ENCODE results near the gene BPTF.
"Not testable (repeated sequence)": the region's sequence is repeated elsewhere in the genome, so short reads cannot be mapped to it uniquely, and the experiment has no call there.

BPTF gene

DNA sequence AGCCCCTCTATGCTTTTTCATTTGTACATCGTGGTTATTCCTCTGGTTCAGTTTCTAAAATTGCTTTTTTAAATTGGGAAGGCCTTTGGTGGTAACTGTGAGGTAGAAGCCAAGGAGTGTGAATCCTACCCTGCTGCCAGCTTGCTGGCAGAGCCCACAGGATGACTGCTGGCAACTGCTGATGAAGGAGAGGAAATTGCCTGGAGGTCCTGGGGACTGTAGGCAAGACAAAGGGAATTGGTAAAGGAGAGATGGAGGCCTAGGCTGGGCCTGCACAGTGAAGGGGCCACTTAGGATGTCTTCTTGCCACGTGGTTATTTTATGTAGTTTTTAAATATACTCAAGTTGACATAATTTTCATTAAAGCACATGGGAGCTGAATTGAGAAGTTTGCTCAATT, 155.2 kb downstream of the BPTF start:
- DNase-seq: no peak

DNA sequence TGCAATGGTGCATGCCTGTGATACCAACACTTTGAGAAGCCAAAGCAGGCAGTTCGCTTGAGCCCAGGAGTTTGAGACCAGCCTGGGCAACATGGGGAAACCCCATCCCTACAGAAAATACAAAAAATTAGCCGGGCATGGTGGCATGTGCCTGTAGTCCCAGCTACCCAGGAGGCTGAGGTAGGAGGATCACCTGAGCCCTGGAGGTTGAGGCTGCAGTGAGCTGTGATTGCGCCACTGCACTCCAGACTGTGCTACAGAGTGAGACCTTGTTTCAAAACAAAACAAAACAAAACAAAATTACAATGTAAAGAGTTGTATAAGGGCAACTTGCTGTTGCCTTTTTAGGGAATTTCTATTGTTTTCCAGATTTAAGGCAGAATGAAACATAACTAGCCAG, 155.6 kb downstream of the BPTF start:
- DNase-seq: not testable (repeated sequence)

DNA sequence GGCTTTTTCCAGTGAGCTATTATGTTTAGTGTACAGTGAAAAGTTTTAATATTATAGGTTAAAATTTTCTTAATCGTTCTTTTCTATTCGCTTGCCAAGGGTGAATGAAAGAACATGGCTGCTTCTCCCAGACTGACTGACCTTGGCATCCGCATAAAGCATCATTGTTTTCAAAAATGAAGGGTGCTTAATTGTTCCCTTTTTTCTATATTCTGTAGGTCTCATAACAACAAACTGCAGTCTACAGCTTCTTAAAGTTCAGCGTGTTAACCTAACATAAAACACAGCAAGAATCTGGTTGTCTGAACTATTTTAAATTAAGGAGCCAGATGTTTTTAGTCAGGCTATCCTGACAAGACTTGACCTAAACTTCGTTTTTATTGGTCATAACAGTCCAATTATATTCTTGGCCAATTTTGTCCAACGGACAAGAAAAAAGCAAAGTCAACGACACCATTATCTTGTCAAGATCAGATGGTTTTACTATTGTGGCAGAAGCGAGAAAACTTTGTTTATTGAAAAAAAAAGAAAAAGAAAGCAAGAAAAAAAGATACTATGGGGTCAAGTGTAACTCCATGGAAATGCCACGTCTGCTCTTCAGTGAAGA, 156.8 kb downstream of the BPTF start:
- DNase-seq: no peak

DNA sequence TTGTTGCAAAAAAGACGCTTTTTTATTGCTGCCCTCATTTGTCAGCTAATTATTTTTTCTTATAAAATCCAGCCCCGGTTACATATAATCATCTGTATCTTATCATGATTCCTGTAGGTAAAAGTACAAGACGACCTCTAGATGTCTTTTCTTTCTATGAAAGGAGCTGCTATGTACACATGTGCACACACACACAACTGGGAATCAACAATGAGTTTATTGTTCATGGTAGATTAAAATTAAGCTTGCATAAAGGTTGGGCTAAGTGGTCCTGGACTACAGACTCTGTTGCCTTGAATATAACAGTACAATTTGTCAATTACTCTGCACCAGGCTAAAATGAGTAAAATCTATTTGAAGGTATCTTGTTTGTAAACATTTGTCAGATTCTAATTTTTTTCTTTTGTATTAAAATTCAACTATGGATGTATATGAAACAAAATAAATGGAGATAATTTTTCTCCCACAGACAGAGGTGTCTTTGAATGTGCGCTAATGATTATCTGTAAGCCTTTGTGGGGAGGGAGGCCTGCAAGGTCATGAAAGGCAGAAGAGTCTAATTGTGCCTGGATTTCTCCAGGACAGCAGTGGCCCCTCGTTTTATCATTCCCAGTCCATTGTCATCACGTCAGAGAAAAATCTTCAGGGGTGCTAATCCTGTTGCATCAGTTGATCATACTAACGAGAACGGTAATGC, 157.5 kb downstream of the BPTF start:
- no peak for DNase-seq

DNA sequence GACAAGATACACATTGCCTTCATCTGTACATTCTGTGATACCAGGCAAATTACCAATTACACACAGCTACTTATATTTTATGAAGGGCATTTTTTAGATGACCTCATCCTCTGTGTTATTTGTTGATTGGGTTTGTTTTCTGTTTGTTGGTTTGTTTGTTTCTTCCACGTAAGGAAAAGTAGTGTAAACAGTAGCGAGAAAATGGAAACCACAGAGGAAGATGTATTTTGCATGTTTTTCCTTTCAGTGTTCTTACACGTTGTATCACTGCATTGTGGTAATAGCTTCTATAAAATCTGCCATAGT, 158.0 kb downstream of the BPTF start:
- no peak for DNase-seq

DNA sequence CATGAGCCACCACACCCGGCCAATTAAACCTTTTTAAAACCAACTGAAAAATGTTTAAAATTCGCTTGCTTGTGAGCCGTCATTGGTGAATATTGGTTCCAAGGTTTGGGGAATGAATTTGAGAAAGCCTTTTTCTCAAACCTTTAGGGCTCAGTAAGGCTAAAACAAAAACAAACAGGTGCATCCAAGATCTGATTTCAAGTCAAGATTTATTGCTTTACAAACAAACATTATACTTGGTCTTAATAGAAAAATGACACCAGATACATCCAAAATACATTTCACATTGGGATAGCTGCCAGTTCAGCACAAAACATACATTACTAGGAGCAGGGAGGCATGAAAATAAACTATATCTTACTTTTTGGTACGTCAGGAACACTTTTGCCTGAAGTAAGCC, 165.6 kb downstream of the BPTF start:
- no peak for DNase-seq

DNA sequence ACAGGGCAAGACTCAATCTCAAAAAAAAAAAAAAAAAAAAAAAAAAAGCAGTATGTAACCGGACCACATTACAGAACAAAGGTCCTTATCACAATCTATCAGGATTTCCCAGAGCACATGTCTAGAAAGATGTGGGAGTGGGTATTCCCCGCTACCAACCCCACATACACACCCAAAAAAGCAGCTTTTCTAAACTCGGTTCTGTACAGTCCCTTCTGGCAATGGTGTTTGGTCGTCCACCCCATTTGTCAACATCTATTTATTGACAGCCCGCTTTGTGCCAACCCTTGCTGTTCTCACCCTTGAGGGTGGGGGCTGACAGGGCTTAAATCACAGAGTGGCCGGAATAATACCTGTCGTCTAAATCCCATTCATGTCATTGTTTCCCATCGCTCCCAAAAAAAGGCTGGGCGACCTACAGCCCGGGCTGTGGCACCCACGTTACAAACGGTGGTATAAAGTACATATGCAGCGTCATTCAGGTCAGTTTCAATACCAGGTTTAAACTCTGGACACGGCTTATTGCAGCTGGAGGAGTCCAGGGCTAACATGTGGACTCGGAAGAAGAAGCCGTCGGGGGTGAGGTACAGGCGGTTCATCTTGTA, 167.3 kb downstream of the BPTF start:
- no peak for DNase-seq

DNA sequence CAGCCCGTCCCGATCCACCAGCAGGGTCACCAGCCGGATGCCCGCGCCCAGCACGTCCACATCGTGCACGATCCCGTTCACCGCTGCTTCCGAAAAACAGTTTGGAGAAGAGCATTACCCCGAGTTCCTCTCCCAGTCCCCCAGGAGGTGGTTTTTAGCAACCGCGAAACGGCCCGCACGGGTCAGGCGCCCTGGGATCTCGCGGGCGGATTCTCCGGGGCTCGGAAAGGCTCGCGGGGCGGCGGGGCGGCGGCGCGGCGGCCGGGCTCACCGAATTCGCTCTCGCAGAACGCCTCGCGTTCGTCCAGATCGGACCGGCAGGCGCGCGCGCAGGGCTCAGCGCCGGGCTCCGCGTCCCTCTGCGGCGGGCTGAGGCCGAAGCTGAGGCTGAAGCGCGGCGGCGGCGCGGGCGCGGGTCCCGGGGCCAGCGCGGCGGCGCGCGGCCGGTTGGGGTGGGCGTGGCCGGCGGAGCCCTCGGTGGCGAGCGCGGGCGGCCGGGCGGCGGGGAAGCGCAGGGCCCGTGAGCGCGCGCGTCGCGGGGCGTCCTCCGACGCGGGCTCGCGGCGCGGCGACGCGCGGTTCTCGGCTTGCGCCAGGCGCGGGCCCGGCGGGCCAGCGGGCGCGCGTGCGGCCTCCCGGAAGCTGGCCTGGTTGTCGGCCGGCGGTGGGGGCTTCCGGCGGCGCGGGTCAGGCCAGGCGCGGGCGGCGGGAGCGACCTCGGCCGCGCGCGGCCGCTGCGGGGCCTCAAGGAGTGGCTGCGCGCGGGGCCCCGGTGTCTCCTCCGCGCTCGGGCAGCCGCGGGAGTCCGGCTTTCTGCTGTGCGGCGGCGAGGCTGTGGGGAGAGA, 168.1 kb downstream of the BPTF start:
- peak; percentile 90 for DNase-seq

DNA sequence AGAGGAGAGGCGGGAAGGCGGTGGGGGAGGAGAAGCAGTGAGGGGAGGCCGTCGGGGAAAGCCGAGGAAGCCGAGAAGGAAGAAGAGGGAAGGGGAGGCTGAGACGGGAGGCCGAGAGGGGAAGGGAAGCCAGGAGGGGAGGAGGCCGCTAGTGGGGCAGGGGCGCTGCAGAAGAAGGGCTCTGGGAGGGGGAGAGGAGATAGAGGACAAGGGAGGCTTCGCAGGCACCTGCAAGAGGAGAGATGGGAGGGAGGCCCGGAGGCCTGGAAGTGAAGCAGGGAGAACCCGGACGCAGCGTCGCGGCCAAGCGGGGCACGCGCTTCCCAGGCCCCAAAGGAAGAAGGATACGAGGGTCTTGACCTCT, 168.7 kb downstream of the BPTF start:
- no peak for DNase-seq

DNA sequence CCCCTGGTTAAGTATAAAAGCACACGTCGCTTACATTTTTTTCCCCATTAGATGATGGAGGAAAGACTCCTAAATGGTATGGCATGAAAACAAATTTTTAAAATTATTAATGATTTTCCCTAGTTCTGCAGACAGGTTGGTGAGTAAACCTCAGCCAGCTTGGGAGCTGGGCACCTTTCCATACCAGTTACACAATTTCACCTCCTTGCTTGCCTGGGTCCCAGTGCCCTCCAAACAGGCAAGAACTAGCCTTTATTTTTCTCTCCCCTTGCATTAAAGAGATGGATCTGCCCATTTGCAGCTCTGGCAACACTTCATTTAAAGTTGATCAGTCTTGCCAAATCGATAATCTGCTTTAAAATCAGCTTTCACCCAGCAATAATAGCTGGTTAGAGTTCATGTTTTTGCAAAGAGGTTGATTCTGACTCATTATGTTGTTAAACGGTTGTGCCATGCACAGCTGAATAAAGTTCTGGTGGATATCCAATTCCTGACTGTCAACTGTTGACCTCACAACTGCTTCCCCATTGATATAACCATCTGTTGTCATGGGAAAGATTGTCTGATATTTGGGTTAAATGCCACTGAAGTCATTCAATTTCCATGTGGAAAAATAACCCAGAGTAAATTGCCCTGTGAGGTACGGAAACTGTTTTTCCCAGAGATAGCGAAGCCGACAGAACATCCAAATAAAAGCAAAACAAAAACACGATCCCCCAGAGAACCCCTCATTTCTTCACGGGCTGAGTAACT, 169.7 kb downstream of the BPTF start:
- no peak for DNase-seq

DNA sequence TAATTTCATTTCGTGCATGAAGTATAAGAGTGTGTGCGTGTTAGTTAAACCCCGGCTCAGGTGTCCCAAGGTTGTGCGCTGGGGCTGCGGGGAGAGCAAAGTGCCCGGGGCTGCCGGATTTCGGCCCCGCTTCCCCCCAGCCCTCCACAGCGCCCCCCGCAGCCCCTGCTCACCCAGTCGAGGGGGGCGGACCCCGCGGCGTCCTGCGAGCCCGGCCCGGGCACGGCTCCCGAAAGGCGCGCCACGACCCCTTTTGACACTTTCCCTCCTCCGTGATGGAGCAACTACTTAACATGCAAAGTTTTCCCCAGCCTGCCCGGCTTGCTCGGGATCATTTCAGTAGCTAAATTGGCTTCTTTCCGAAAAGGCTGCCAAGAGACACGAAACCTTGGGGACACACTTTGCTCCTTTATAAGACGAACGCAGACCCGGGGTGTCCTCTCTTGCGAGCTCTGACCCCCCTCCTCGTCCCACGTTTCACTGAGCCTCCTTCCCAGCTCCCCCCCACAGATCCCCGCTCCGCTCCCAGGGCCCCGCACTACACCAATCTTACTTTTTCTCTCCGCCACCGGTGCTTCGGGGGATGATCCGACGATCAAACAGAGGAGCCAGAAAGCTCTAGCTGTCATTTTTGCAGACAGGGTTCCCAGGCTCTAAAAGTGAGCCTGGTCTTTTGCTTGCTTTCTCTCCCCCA, 170.4 kb downstream of the BPTF start:
- peak; percentile 56 for DNase-seq

DNA sequence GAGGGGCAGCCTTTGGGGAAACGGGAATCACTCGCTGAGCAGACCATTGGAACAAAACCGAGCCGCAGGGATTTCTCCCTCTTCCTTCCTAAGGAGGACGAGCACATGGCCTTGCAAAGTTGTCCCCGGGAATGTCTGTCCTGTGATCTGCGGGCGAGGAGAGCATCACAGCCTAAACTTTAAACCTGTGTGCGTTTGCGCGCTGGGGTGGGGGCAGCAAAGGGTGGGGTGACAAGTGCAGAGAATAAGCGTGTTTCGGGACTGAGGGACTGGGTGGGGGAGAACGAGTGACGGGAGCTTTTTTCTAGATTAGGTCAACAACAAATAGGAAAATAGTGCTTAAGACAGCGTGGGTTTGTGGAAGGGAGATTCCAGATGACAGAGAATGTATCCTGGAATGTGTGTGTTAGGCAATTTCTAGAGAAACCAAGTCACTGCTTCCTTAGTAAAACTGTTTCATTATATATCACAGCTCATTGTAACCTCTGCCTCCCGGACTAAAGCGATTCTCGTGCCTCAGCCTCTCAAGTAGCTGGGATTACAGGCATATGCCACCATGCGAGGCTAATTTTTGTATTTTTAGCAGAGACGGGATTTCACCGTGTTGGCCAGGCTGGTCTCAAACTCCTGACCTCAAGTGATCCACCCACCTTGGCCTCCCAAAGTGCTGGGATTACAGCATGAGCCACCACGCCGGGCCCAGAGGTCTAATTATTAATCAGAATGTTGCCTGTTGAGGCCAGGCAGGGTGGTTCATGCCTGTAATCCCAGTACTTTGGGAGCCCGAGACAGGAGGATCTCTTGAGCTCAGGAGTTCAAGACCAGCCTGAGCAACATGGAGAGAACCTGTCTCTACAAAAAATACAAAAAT, 171.2 kb downstream of the BPTF start, which contains the start of gene C17orf58:
Gene C17orf58 (minus strand): TSS at position 169 of the 871 bp plus-strand sequence. CDS start 271 bp downstream, outside the sequence.
- peak; percentile 44 for DNase-seq

DNA sequence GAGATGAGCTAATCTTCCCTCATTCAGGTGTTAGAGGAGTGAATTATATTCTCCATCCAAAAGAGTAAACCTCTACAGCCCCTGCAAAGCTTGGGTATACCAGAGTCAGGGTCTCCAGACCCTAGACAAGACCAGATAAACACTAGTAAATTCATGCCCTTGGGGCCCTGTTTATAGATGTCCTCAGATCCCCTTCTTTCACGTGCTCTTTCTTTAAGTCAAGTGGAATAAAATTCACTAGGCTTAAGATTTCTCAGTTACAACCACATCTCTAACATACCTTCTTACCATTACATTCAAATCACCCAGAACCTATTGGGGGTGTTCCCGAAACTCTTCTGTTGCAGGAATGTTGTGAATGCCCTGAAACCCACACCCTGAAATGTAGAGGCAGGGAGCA, 173.2 kb downstream of the BPTF start:
- no peak for DNase-seq

DNA sequence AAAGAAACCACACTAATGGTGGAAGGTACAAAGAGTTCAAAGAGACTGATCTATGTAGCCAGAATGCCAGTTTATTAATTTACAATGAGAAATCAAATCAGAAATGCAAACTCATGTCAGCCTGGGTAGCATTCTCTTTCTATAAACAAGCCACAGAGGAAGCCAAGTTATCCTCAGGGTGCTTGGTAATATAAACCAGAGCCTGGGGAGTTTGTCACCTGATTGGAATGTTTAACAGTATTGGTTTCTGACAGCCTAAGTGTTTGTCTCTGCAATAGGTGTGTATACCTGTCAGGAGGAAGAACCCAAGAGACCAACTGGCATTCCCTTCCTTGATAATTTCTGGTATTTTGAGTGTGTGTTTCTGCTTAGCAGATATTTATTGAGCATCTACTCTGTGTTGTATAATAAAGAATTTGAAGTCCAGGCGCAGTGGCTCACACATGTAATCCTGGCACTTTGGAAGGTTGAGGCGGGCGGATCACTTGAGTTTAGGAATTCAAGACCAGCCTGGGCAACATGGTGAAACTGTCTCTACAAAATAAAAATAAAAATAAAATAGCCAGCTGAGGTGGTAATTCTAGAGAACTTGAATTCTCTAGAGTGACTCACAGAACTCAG, 174.1 kb downstream of the BPTF start:
- DNase-seq: no peak

DNA sequence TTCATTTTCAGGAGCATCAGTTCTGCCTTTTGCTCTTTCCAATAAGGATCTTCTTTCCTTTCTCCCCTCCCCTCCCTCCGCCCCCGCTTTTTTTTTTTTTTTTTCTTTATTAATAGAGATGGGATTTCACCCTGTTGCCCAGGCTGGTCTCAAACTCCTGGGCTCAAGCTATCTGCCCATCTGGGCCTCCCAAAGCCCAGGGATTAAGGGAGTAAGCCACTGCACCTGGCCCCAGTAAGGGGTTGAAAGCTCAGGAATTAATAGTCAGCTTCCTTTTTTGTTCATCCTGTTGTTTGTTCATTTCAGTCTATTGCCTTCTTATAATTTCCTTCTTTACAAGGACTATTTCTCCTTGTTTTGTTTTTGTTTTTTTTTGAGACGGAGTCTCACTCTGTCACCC, 178.9 kb downstream of the BPTF start:
- no peak for DNase-seq

DNA sequence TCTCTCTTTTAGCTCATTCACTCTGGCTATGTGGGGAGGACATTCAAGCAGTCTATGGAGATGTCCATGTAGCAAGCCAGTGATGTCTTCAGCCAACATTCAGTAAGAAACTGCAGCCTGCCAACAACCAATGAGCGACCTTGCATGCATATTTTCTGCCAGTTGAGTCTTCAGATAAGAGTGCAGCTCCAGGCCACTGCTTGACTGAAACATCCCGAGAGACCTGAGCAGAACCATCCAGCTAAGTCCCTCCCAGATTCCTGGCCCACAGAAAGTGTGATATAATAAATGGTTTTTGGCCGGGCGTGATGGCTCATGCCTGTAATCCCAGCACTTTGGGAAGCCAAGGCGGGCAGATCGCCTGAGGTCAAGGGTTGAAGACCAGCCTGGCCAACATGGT, 181.5 kb downstream of the BPTF start:
- no peak for DNase-seq

DNA sequence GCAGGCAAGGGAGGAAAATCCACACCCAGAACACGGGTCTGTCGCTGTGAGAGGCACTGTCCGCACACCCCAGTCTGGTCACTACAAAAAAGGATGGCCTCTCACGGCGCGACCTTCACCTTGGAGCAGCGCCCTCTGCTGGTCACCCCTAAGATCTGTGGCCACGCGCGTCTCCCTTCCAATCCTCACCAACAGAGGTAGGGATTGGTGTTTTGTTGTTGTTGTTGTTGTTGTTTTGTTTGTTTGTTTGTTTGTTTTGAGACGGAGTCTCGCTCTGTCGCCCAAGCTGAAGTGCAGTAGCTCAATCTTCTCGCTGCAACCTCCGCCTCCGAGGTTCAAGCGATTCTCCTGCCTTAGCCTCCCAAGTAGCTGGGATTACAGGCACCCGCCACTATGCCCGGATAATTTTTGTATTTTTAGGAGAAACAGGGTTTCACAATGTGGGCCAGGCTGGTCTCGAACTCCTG, 185.9 kb downstream of the BPTF start:
- DNase-seq: no peak

DNA sequence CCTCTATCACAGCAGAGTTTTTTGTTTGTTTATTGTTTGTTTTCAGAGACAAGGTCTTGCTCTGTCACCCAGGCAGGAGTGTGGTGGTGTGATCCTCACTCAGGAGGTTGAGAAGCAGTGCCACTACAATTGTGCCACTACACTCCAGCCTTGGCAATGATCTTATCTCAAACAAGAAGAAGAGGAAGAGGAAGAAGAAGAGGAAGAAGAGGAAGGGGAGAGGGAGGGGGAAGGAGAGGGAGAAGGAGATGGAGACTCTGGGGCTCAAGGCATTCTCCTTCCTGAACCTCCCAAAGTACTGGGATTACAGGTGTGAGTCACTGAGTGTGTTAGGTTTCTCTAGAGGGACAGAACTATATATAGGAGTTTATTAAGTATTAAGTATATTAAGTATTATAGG, 188.1 kb downstream of the BPTF start:
- DNase-seq: no peak

DNA sequence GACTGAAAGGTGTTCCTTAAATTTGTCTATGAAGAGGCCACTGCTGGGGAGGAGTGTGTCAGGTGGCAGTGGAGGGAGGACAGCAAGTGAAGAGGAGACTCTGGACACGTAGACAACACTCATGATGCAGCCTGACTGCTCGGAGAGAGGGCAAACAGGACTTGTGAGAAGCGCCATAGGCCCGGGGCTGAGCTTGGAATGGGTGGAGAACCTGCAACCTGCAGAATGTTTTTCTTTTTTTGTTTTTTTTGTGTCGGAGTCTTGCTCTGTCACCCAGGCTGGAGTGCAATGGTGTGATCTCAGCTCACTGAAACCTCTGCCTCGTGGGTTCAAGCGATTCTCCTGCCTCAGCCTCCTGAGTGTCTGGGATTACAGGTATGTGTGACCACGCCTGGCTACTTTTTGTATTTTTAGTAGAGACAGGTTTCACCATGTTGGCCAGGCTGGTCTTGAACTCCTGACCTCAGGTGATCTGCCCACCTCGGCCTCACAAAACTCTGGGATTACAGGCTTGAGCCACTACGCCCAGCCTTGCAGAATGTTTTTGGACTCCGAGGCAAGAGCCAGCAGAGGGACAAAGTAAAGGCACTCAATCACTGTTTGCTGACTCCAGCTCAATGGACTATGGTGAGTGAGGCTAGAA, 189.9 kb downstream of the BPTF start:
- no peak for DNase-seq

DNA sequence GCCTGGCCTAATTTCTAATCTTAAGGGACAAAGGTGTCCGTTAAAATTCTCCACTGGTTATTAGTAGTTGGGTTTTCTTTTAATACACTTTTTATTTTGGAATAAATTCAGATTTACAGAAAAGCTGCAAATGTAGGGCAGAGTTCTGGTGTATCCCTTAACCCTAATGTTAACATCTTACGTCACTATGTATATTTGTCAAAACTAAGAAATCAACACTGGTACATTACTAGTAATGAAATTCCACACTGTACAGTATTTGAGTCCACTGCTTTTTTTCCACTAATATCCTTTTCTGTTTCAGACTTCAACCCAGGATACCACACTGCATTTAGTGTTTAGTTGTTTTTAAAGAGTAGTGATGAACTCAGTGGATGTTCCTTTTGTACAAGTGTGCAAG, 191.5 kb downstream of the BPTF start:
- DNase-seq: no peak

All from left hindlimb (tissue), 1 donor.